ENCODE data around the gene FFAR1.
"Not testable (repeated sequence)": the region's sequence is repeated elsewhere in the genome, so short reads cannot be mapped to it uniquely, and the experiment has no call there.

FFAR1 gene

GRCh38 chr19:35363001-35363590, 15.4 kb downstream of the FFAR1 start:
- no peak for DNase-seq

DNA sequence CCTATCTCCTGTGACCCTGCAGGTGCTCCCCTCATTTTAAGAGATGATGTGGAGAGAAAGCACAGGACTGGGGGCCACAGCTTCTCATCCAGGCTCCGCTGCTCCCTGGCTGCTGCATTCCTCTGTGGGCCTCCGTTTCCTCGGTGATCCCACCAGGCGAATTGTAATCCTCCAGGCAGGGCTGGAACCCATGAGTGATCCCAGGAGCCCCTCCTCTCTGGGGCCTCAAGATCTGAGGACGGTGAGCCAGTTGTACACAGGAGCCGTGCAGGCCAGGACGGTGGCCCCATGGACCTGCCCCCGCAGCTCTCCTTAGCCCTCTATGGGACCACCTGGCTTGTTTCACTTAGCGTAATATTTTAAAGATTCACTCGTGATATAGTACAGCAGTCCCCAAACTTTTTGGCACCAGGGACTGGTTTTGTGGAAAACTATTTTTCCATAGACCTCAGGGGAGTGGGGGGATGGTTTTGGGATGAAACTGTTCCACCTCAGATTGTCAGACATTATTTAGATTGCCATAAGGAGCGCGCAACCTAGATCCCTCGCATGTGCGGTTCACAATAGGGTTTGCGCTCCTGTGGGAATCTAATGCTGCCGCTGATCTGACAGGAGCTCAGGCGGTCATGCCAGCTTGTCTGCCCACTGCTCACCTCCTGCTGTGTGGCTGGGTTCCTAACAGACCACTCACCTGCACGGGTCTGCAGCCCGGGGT, 16.2 kb downstream of the FFAR1 start:
- no peak for DNase-seq

GRCh38 chr19:35365303-35365702, 17.6 kb downstream of the FFAR1 start:
- no peak for DNase-seq

DNA sequence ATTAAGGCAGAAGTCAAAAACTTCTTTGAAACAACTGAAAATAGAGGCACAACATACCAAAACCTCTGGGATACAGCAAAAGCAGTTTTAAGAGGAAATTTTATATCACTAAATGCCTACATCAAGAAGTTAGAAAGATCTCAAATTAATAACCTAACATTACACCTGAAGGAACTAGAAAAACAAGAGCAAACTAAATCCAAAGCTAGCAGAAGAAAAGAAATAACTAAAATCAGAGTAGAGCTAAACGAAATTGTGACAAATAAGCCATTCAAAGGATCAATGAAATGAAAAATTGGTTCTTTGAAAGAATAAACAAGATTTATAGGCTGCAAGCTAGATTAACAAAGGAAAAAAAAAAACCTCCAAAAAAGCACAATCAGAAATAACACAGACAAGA, 20.7 kb downstream of the FFAR1 start:
- DNase-seq, result no peak

- DNase-seq, result no peak
These were observed 21.8 kb downstream of the FFAR1 start for GRCh38 chr19:35369522-35369921.

GRCh38 chr19:35370722-35371121, 23.0 kb downstream of the FFAR1 start, which contains the start of gene GPR42:
GPR42 (plus strand) TSS chr19:35371068; CDS start chr19:35371360, 292 bp downstream.
- DNase-seq, result no peak

DNA sequence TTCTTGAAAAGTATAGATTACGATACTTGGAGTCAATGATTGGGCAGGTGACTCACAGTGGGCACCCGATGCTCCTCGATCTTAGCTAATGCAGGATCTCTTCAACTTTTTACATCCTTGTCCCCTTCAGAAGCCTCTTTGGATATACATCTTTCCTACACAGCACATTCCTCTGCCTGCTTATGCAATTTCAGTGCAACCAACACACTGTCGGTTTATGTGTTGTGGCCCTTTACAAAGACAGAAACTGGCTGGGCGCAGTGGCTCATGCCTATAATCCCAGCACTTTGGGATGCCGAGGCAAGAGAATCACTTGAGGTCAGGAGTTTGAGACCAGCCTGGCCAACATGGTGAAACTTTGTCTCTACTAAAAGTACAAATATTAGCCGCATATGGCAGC, 25.8 kb downstream of the FFAR1 start:
- DNase-seq, result no peak

GRCh38 chr19:35374031-35374430, 26.3 kb downstream of the FFAR1 start:
- not testable (repeated sequence) for DNase-seq

- no peak for DNase-seq
These were observed 28.0 kb downstream of the FFAR1 start for GRCh38 chr19:35375505-35376307.

DNA sequence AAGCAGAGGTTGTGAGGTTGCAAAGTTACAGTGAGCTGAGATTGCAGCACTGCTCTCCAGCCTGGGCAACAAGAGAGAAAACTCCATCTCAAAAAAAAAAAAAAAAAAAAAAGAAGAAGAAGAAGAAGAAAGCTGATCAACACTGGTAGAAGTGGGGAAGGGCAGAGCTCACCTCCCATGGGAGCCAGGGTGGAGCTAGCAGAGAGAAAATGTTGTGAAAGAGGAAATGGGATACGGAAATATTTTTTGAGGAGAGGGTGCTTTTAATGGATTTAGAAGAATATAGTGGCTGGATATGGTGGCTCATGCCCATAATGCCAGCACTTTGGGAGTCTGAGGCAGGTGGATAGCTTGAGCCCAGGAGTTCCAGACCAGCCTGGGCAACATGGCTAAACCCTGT, 30.0 kb downstream of the FFAR1 start:
- no peak for DNase-seq

GRCh38 chr19:35378356-35378755, 30.7 kb downstream of the FFAR1 start:
- DNase-seq, result no peak

DNA sequence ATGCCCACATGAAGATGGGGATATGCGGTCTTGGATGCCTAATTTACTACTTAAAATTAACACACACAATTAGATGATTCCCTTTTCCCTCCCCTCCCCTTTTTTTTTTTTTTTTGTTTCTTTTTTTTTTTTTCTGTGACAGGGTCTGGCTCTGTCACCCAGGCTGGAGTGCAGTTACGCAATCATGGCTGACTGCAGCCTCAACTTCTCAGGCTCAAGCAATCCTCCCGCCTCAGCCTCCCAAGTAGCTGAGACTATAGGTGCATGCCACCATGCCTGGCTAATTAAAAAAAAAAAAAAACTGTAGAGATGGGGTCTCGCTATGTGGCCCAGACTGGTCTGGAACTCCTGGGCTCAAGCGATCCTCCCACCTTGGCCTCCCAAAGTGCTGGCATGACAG, 31.8 kb downstream of the FFAR1 start:
- not testable (repeated sequence) for DNase-seq

DNA sequence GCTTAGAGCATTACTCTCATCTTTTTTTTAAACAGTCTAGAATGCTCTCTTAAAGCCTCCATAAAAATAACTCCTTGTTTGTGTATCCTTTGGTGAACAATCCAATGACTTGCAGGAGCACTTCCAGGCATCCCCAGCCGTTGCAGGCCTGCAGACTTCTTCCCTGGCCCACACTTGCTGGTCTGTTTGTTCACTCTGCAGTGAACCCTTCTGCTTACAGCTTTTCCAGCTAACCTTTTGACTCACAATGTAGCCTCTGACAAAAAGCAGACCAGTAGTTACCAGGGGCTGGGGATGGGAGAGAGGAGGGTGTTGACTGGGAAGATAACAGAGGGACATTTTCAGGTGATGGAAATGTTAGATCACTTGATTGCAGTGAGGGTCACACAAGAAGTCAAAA, 32.3 kb downstream of the FFAR1 start:
- no peak for DNase-seq

DNA sequence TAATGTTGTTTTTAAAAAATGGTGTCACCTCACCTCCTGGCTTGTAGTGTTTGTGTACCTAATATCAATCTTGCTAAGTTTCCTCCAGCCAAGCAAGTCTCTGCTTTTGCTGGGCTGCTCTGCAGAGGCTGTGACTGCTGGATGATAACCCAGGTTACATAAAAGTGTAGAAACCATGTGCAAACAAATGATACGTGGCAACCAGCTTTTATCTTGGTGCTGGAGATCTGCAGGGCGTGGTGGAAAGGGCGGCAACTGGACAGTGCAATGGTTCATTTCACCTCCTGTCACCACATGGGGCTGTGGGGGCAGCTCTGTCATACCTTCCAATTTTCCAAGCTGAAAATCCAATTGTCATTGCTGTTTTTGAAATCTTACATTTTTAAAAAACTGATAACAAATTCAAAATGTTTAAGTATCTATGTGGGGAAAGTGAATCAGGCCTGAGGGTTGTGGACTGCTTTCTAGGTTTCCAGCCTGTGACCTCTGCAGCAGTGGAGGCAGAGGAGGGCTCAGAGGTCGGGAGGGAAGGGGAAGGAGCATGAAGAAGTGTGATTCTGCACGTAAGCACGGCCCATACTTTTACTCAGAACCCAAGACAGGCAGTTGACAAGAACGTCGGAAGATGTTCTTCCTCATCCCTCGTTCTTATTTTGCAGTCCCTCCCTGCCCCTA, 32.9 kb downstream of the FFAR1 start:
- no peak for DNase-seq

DNA sequence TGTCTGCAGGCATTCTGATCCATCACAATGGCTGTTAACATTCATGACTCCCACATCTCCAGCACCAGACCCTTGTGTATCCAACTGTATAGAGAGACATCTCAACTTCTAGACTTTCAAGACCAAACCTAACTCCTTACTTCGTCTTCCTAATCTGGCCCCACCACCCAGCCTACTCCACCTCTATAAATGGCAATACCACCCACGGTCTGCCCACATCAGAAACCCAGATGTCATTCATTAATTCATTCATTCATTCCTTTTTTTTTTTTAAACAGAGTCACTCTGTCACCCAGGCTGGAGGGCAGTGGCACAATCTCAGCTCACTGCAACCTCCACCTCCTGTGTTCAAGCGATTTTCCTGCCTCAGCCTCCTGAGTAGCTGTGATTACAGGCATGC, 33.6 kb downstream of the FFAR1 start:
- DNase-seq, result no peak

DNA sequence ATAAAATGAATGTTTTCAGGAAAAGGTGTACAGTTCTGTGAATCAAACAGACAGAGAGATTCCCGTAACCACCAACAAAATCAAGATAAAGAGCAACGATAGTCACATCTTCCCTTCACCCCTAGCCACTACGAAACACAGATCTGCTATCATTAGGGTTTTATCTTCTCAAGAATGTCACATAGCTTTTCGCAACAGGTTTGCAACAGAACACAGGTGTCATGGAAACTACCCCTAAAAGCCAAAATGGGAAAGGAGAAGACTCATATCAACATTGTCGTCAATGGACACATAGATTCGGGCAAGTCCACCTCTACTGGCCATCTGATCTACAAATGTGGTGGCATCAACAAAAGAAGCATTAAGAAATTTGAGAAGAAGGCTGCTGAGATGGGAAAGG, 34.2 kb downstream of the FFAR1 start:
- DNase-seq, result no peak

DNA sequence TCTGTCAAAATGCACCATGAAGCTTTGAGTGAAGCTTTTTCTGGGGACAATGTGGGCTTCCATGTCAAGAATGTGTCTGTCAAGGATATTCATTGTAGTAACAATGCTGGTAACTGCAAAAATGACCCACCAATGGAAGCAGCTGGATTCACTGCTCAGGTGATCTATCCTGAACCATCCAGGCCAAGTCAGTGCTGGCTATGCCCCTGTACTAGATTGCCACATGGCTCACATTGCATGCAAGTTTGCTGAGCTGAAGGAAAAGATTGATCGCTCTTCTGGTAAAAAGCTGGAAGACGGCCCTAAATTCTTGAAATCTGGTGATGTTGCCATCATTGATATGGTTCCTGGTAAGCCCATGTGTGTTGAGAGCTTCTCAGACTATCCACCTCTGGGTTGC, 35.8 kb downstream of the FFAR1 start:
- DNase-seq, result no peak

DNA sequence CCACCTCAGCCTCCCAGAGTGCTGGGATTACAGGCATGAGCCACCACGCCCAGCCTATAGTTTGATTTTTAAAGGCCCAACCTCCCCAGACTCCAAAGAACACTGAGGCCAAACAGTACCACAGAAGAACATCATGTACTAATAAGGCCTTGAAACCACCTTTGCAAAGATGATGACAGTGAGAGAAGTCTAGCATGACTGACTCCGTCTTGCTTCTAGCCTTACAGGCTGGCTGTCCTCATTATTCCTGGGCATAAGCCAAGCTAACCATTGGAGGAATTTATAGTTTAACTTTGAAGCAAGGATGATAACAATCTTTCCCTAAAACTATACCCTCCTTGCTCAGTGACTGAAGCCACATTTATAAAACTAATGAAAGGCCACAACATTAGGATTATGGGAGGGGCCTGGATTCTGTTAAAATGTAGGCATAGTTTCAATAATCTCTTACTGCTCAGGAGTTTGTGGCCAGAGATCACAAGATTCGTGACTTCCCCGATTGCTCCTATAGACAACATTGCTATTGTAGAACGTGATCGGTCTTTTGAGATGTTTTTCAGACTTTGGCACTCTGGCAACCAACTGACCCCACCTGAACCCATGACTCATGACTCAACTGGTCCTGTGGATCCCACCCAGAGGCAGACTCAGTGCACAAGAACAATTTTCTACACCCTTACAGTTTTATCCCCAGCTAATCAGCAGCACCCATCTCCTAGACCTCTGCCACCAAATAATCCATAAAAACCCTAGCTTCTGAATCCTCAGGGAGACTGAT, 40.8 kb downstream of the FFAR1 start:
- DNase-seq, result no peak

GRCh38 chr19:35389192-35389861, 41.6 kb downstream of the FFAR1 start:
- DNase-seq, result no peak

DNA sequence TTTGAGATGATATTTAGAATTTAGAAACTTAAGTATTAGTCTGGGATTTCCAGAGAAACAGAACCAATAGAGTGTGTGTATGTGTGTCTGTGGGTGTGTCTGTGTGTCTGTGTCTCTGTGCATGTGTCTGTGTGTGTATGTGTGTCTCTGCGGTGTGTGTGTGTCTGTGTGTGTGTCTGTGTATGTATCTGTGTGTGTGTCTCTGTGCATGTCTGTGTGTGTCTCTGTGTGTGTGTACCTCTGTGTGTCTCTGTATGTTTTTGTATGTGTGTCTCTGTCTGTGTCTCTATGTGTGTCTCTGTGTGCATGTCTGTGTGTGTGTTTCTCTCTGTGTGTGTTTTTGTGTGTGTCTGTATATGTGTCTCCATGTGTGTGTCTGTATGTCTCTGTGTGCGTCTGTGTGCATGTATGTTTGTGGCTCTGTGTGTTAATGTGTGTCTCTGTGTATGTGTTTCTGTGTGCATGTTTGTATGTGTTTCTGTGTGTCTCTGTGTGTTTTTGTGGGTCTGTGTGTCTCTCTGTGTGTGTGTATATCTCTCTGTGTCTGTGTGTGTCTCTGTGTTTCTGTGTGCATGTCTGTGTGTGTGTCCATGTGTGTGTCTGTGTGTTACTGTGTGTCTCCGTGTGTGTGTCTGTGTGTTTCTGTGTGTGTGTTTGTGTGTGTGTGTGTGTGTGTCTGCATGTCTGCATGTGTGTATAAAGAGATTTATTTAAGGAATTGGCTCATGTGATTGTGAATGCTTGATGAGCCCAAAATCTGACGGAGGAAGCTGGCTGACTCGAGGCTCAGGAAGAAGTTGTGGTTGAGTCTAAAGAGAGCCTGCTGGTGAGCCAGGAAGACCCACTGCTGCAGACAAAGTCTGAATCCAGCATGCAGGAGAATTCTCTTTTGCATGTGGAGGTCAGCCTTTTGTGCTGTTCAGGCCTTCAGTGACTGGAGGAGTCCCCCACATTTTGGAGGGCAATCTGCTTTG, 45.3 kb downstream of the FFAR1 start:
- no peak for DNase-seq

Data from activated CD4-positive, alpha-beta T cell treated with anti-CD3 and anti-CD28 coated beads, Interleukin-2, amount 50 U/mL, for 4 hours (primary cell).